ENCODE results near the gene COX7C. TPM values are rescaled to one million over a fixed set of nuclear protein-coding genes. Genes with fewer than 3 reads are reported as not detected.

COX7C gene
- total and polyA plus RNA-seq, 9 of the 15 experiments (the other 6 are each of a cell fraction or from before 2014, with no cell fraction given), result 576 to 1,783 (median 996) TPM

GRCh38 chr5:86570427-86571083, 47.2 kb upstream of the COX7C start (continued):
- 0 out of 4 replicates have a peak, but pooled peaks of 1 of the 2 experiments have one; percentile 68 for TF ChIP-seq UBTF (IDR thresholded peaks at IDR 0.05; ENCODE audit: borderline replicate concordance in 1 of 2, low read depth in 2 of 2, low read length in 2 of 2)
- 0 out of 2 replicates have a peak, but pooled peaks have one; percentile 10 for TF ChIP-seq JUND (IDR thresholded peaks at IDR 0.05; ENCODE audit: borderline replicate concordance, low read depth, low read length)
- TF ChIP-seq JUND (tag; IDR thresholded peaks at IDR 0.05; ENCODE audit: borderline replicate concordance, low read depth, low read length), result peak; percentile 35; the same call in 2 of the 3 replicates
- TF ChIP-seq E4F1 (CRISPR knock-in tag; IDR thresholded peaks at IDR 0.05; ENCODE audit: borderline replicate concordance), result no peak
- TF ChIP-seq ZNF232 (CRISPR knock-in tag; IDR thresholded peaks at IDR 0.05), result no peak
- TF ChIP-seq RAD21 (CRISPR knock-in tag; conservative IDR thresholded peaks at IDR 0.05 in 1 of 2, IDR thresholded peaks at IDR 0.05 in 1 of 2), result peak in 1 of 2 experiments; percentile 17; a peak in 1 of 4 replicates
- TF ChIP-seq ZNF174 (CRISPR knock-in tag; IDR thresholded peaks at IDR 0.05), result 0 out of 2 replicates have a peak, but pooled peaks have one; percentile 6
- peak; percentile 42; the same call in 1 of the 2 replicates for TF ChIP-seq POLR2H (tag; IDR thresholded peaks at IDR 0.05; ENCODE audit: low read depth)
- peak; percentile 77 for TF ChIP-seq EHMT2 (IDR thresholded peaks at IDR 0.05)
- TF ChIP-seq, protein P1, sequence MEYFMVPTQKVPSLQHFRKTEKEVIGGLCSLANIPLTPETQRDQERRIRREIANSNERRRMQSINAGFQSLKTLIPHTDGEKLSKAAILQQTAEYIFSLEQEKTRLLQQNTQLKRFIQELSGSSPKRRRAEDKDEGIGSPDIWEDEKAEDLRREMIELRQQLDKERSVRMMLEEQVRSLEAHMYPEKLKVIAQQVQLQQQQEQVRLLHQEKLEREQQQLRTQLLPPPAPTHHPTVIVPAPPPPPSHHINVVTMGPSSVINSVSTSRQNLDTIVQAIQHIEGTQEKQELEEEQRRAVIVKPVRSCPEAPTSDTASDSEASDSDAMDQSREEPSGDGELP (CRISPR knock-in tag; IDR thresholded peaks at IDR 0.05; ENCODE audit: borderline replicate concordance), result peak; percentile 78
- TF ChIP-seq, protein P2, sequence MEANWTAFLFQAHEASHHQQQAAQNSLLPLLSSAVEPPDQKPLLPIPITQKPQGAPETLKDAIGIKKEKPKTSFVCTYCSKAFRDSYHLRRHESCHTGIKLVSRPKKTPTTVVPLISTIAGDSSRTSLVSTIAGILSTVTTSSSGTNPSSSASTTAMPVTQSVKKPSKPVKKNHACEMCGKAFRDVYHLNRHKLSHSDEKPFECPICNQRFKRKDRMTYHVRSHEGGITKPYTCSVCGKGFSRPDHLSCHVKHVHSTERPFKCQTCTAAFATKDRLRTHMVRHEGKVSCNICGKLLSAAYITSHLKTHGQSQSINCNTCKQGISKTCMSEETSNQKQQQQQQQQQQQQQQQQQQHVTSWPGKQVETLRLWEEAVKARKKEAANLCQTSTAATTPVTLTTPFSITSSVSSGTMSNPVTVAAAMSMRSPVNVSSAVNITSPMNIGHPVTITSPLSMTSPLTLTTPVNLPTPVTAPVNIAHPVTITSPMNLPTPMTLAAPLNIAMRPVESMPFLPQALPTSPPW (CRISPR knock-in tag; IDR thresholded peaks at IDR 0.05), result peak; percentile 99
- no peak for TF ChIP-seq ZZZ3 (IDR thresholded peaks at IDR 0.05)
- TF ChIP-seq SMAD4 (CRISPR knock-in tag; conservative IDR thresholded peaks at IDR 0.05), result 0 out of 2 replicates have a peak, but pooled peaks have one; percentile 59
- no peak for TF ChIP-seq CGGBP1 (CRISPR knock-in tag; IDR thresholded peaks at IDR 0.05)
- TF ChIP-seq MECOM (CRISPR knock-in tag; IDR thresholded peaks at IDR 0.05), result peak; percentile 41; the same call in 1 of the 2 replicates
- TF ChIP-seq SUPT5H (IDR thresholded peaks at IDR 0.05), result peak; percentile 49; the same call in 1 of the 2 replicates
- TF ChIP-seq NFXL1 (CRISPR knock-in tag; IDR thresholded peaks at IDR 0.05), result no peak
- no peak for TF ChIP-seq ATF1 (CRISPR knock-in tag; IDR thresholded peaks at IDR 0.05)
- peak; percentile 61; the same call in 1 of the 2 replicates for TF ChIP-seq ATF1 (tag; IDR thresholded peaks at IDR 0.05)
- peak; percentile 25; the same call in 1 of the 2 replicates for TF ChIP-seq ZNF583 (CRISPR knock-in tag; IDR thresholded peaks at IDR 0.05)
- peak; percentile 42; the same call in 1 of the 2 replicates for TF ChIP-seq SMARCA4 (IDR thresholded peaks at IDR 0.05)
